Panc1 (cell line): ENCODE measurements around the gene PFKL. TPM values are rescaled to one million over a fixed set of nuclear protein-coding genes. Genes with fewer than 3 reads are reported as not detected.

Source experiments
- ATAC-seq: fragments of 200-7000 bp; cut with Tn5 transposase; 2 replicates; pipeline ENCODE4 v1.9.1; 2020; ENCODE audit warnings: mild to moderate bottlenecking, moderate library complexity
- BruUV-seq: library from RNA; stranded (reverse); fragments of 400-500 nt; replicated peaks from 2 replicates; lab custom pipeline; 2021; lab: Mats Ljungman, UMichigan
- CTCF ChIA-PET: fragments of 300-600 bp; sonication (Branson Sonifier 250); formaldehyde crosslinking; loops from one replicate; lab custom pipeline; 2022; ENCODE audit warnings: antibody characterized with exemption; lab: Charles Lee
- POLR2A ChIA-PET: fragments of 300-600 bp; sonication (Branson Sonifier 250); formaldehyde crosslinking; loops from one replicate; lab custom pipeline; 2022; ENCODE audit warnings: antibody characterized with exemption; lab: Charles Lee
- DNase-seq: peaks from one replicate; pipeline ENCODE4 v3.0.0-alpha.2; 2010; ENCODE audit warnings: low read depth, low spot score
- H3K27ac ChIP-seq: 2 replicates; pipeline ENCODE4 v1.5.1; 2011; ENCODE audit warnings: mild to moderate bottlenecking, low read length, inconsistent platforms
- H3K27me3 ChIP-seq: fragments of 200-500 bp; sonication (Bioruptor generic); 2 replicates; pipeline ENCODE4 v1.6.0; 2014; ENCODE audit warnings: low read length, inconsistent platforms; ENCODE audit not compliant: control insufficient read depth, insufficient read depth
- H3K36me3 ChIP-seq: fragments of 200-500 bp; sonication (Bioruptor generic); 2 replicates; pipeline ENCODE4 v1.5.1; 2014; ENCODE audit warnings: inconsistent platforms, mild to moderate bottlenecking, low read length, moderate library complexity; ENCODE audit not compliant: control insufficient read depth, insufficient read depth
- H3K4me1 ChIP-seq: 2 replicates; pipeline ENCODE4 v1.5.1; 2011; ENCODE audit warnings: inconsistent platforms, mild to moderate bottlenecking, low read length, moderate library complexity; ENCODE audit not compliant: control insufficient read depth, insufficient read depth
- H3K4me3 ChIP-seq, 2 experiments: 2 replicates each; pipeline ENCODE4 v1.5.1; 2011 to 2012; ENCODE audit warnings: low read depth in 2 of 2, low read length in 2 of 2, mild to moderate bottlenecking in 2 of 2, inconsistent platforms in 1 of 2, moderate library complexity in 1 of 2
- H3K9me3 ChIP-seq: fragments of 200-500 bp; sonication (Bioruptor generic); 2 replicates; pipeline ENCODE4 v1.5.1; 2014; ENCODE audit warnings: low read depth, mild to moderate bottlenecking, inconsistent platforms, low read length, moderate library complexity; ENCODE audit not compliant: control insufficient read depth, insufficient read depth
- POLR2AphosphoS5 ChIP-seq: IDR thresholded peaks from 2 replicates; pipeline ENCODE4 v1.6.1; 2012; ENCODE audit warnings: mild to moderate bottlenecking, low read depth, low read length, moderate library complexity
- SIN3A ChIP-seq: IDR thresholded peaks from 2 replicates; pipeline ENCODE4 v1.6.1; 2012; ENCODE audit warnings: low read depth, mild to moderate bottlenecking, low read length, moderate library complexity, borderline replicate concordance; ENCODE audit not compliant: insufficient read depth
- TCF7L2 ChIP-seq: IDR thresholded peaks from 2 replicates; pipeline ENCODE4 v1.6.1; 2011; ENCODE audit warnings: mild to moderate bottlenecking, low read depth, low read length, inconsistent platforms
- in situ Hi-C: cut with HindIII; loops from 2 replicates; pipeline ENCODE4 v1.10.0; 2016; ENCODE audit warnings: low sequenced_read_pairs, low pct_unique_long_range_greater_than_20kb
- intact Hi-C: fragments of 100-400 bp; cut with micrococcal nuclease; formaldehyde crosslinking; loops from one replicate; pipeline ENCODE4 v1.10.0; 2022; ENCODE audit not compliant: unreplicated experiment
- total RNA-seq: library from RNA; stranded (reverse); gene quantifications from one replicate; pipeline ENCODE4 v1.2.1, GENCODE V29; 2021; ENCODE audit not compliant: unreplicated experiment
- TF ChIP-seq, protein P1 (sequence below), 2 experiments: IDR thresholded peaks; 2 replicates each; pipeline ENCODE4 v1.6.1; 2011 to 2012; ENCODE audit warnings: low read depth in 2 of 2, control low read depth in 1 of 2, low read length in 1 of 2, mild to moderate bottlenecking in 1 of 2, moderate library complexity in 1 of 2; ENCODE audit not compliant: insufficient read depth in 1 of 2
- TF ChIP-seq, protein P2 (sequence below): fragments of 450-650 bp; IDR thresholded peaks from 2 replicates; pipeline ENCODE4 v1.5.1; 2017; ENCODE audit warnings: mild to moderate bottlenecking

PFKL gene
- total RNA-seq, 1 experiment from 2014 or later: 70.1 TPM

- Histone ChIP-seq H3K36me3 (no peaks in the 10 kb centered on the region; the same call in 1 of the 2 replicates), H3K27ac (no peak overlapping the region), H3K4me3 (no peak overlapping the region), H3K9me3 (no peaks in the 10 kb centered on the region), H3K27me3 (no peaks in the 10 kb centered on the region), H3K4me1 (peaks cover 21% of the 10 kb centered on the region)
- TF ChIP-seq, protein P1, sequence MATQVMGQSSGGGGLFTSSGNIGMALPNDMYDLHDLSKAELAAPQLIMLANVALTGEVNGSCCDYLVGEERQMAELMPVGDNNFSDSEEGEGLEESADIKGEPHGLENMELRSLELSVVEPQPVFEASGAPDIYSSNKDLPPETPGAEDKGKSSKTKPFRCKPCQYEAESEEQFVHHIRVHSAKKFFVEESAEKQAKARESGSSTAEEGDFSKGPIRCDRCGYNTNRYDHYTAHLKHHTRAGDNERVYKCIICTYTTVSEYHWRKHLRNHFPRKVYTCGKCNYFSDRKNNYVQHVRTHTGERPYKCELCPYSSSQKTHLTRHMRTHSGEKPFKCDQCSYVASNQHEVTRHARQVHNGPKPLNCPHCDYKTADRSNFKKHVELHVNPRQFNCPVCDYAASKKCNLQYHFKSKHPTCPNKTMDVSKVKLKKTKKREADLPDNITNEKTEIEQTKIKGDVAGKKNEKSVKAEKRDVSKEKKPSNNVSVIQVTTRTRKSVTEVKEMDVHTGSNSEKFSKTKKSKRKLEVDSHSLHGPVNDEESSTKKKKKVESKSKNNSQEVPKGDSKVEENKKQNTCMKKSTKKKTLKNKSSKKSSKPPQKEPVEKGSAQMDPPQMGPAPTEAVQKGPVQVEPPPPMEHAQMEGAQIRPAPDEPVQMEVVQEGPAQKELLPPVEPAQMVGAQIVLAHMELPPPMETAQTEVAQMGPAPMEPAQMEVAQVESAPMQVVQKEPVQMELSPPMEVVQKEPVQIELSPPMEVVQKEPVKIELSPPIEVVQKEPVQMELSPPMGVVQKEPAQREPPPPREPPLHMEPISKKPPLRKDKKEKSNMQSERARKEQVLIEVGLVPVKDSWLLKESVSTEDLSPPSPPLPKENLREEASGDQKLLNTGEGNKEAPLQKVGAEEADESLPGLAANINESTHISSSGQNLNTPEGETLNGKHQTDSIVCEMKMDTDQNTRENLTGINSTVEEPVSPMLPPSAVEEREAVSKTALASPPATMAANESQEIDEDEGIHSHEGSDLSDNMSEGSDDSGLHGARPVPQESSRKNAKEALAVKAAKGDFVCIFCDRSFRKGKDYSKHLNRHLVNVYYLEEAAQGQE (IDR thresholded peaks at IDR 0.05; ENCODE audit: insufficient read depth in 1 of 2, low read depth in 2 of 2, low read length in 1 of 2): no peak
- TF ChIP-seq SIN3A: no peak
- in situ Hi-C loops (no loop called here), intact Hi-C loops (no loop called here)
- ATAC-seq: no peak
- BruUV-seq: no TSS peak
- CTCF ChIA-PET: no interaction called here
- DNase-seq: no peak
- POLR2A ChIA-PET: no interaction called here
Measured at GRCh38 chr21:44296103-44296519, 3.7 kb upstream of the PFKL start.

DNA sequence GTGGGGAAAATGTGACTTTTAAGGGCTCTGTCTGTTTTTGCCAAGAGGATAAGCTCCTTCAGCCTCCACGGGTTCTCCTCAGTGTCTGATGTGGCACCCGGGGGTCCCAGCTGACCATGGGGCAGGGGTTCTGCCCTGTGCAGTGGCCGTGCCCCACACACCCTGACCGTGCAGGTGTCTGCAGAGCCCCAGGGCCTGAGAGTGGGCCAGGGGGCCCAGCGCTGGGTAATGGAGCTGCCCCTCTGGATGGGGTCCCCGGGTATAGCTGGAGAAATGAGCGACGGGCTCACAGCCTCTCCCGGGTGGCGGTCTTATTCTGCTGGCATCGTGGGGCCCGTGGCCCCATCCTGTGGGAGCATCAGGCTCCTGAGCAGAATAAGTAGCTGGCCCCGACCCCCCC, 2.9 kb upstream of the PFKL start:
- in situ Hi-C loops: no loop called here
- POLR2A ChIA-PET: no interaction called here
- DNase-seq: no peak

More for the DNA sequence above, 2.9 kb upstream of the PFKL start:
- no peaks in the 10 kb centered on the region for H3K27me3 ChIP-seq
- H3K9me3 ChIP-seq: no peaks in the 10 kb centered on the region
- intact Hi-C loops: no loop called here
- no peaks in the 10 kb centered on the region; the same call in 1 of the 2 replicates for H3K36me3 ChIP-seq
- ATAC-seq: no peak
- TF ChIP-seq, protein P1 (IDR thresholded peaks at IDR 0.05; ENCODE audit: insufficient read depth in 1 of 2, low read depth in 2 of 2, low read length in 1 of 2): no peak
- TF ChIP-seq POLR2AphosphoS5 (no peak), SIN3A (no peak), TCF7L2 (no peak)
- TF ChIP-seq, protein P2, sequence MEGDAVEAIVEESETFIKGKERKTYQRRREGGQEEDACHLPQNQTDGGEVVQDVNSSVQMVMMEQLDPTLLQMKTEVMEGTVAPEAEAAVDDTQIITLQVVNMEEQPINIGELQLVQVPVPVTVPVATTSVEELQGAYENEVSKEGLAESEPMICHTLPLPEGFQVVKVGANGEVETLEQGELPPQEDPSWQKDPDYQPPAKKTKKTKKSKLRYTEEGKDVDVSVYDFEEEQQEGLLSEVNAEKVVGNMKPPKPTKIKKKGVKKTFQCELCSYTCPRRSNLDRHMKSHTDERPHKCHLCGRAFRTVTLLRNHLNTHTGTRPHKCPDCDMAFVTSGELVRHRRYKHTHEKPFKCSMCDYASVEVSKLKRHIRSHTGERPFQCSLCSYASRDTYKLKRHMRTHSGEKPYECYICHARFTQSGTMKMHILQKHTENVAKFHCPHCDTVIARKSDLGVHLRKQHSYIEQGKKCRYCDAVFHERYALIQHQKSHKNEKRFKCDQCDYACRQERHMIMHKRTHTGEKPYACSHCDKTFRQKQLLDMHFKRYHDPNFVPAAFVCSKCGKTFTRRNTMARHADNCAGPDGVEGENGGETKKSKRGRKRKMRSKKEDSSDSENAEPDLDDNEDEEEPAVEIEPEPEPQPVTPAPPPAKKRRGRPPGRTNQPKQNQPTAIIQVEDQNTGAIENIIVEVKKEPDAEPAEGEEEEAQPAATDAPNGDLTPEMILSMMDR: no peak
- H3K27ac ChIP-seq: no peak overlapping the region
- H3K4me1 ChIP-seq: peaks cover 26% of the 10 kb centered on the region
- H3K4me3 ChIP-seq: no peak overlapping the region
- CTCF ChIA-PET: interaction anchor here (1.1 kb wide), 1 partner anchor 12 kb away, joined by 4 read pairs; no protein-coding TSS in a partner anchor
- BruUV-seq: no TSS peak
